NCI-H146 (cell line): Measurements from ENCODE around the gene SLC6A7.

Experiments used
- DNase-seq: peaks from one replicate; lab custom pipeline; 2025; lab: John Stamatoyannopoulos, UW

SLC6A7 gene

DNA sequence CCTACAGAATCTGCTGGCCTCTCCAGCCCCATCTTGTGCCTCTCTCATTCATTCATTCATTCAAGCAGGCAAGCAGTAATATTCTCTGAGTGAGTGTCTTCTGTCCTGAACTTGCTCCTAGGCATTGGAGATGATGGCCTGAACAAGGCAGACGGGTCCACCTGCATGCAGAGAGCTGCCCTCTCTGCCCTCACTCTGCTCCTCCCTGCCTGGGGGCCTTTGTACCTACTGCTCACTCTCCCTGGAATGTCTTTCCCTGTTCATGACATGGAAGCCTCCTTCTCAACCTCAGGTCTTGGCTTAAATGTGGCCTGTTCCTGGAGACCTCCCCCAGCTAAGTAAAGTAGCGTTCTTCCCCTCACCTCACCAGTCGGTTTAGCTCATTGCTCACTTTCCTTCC, 16.7 kb upstream of the SLC6A7 start:
- DNase-seq, result no peak

DNA sequence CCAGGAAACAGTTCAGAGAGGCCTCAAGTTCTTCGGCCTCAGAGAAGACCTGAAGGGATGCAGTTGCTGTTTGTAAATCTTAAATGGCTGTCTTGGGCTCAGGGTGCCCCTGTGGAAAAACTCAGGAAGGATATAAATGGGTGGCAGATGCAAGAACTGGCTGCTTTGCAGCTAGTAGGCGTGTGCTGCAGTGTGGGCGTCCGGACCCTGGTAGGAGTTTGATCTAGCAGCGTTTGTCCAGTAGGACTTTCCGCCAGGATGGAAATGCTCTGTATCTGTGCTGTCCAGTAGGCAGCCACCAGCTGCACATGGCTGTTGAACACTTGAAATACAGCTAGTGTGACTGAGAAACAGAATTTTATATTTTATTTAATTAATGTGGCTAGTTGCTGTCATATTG, 15.6 kb upstream of the SLC6A7 start:
- no peak for DNase-seq

DNA sequence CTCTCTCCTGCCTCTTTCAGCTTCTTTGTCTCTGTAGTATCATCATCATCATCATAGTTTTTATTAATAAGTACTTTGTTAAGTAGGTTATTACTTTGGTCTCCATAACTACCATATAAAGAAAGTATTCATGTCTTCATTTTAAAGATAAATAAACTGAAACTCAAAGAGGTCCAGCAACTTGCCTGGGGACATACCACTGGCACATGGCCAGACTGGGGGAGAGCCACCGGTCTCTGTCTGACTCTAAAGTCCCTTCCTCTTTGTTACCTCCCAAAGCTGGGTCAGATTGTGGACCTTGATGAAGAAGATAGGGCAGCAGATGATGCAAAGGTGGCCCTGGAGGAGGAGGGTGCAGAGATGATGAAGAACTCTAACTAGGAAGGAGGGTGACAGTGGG, 14.8 kb upstream of the SLC6A7 start:
- no peak for DNase-seq

- no peak for DNase-seq
Measured at GRCh38 chr5:150175536-150175935, 14.3 kb upstream of the SLC6A7 start.

- DNase-seq, result no peak
Measured at GRCh38 chr5:150176745-150177477, 13.0 kb upstream of the SLC6A7 start.

GRCh38 chr5:150177721-150178120, 12.1 kb upstream of the SLC6A7 start:
- DNase-seq, result no peak

DNA sequence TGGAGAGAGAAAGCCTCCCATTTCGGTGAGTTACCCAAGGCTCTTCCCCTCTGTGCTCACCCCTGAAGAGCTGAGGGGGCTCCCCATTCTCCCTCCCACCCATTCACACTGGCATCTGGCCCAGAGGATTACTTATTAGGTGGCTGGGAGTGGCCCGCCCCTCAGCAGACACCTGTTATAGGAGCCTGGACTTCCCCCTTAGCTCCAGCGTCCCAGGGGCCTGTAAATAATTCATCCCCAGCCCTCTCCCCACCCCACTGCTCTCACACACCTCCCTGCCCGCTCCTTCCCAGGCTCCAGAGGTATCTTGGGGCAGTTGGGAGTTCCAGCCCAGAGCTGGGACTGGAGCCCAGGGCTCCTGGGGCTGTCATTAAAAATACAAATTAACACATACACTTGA, 11.6 kb upstream of the SLC6A7 start:
- no peak for DNase-seq

GRCh38 chr5:150179019-150179620, 10.7 kb upstream of the SLC6A7 start:
- no peak for DNase-seq

DNA sequence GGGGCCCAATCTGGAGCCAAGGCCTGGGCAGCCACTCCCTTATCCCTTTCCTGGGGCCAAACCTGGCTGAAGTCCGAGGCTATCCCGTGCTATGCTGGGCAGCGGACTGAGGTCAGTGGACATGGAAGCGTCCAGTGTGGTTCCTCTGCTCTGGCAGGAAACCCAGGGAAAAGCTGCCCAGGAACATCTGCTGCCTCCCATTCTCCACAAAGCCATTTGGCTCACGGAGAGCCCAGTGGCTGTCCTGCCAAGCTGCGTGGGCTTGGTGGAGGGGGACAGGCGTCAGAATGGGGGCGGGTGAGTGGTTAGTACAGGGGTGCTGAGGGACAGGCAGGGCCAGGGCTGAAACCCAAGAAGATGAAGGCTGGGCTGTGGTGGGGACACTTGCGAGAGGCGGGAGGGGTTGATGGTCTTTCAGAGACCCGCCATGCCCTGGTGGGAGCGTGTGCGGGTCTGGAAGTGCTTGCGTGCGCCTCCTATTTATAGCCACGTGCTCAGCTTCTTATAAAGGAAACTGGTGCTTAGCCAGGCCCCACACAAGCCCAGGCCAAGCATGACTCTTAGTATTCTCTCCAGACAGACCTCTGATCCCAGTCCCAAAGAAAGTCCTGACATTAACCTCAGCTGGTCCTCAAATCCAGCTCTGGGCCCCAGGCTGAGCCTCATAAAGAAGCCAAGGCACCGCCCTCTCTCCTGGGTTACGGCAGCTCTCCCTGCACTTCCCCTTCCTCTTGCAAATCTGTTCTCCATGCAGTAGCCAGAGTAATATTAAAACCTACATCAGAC, 9.4 kb upstream of the SLC6A7 start:
- no peak for DNase-seq

DNA sequence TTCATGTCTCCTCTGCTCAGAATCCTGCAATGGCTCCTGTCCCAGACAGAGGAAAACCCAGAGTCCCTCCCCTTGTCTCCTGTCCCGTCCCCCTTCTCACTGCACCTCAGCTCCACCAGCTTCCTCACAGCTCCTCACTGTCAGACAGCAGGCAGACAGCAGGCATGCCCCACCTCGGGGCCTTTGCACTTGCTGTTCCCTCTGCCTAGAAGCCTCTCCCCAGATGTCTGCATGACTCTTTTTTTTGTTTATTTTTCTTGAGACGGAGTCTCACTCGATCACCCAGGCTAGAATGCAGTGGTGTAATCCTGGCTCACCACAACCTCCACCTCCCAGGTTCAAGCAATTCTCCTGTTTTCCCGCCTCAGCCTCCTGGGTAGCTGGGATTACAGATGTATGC, 8.8 kb upstream of the SLC6A7 start:
- no peak for DNase-seq

GRCh38 chr5:150181766-150182545, 7.9 kb upstream of the SLC6A7 start:
- no peak for DNase-seq

GRCh38 chr5:150182774-150183173, 7.1 kb upstream of the SLC6A7 start:
- no peak for DNase-seq

GRCh38 chr5:150183436-150183835, 6.4 kb upstream of the SLC6A7 start:
- no peak for DNase-seq

GRCh38 chr5:150184006-150184405, 5.9 kb upstream of the SLC6A7 start:
- no peak for DNase-seq

DNA sequence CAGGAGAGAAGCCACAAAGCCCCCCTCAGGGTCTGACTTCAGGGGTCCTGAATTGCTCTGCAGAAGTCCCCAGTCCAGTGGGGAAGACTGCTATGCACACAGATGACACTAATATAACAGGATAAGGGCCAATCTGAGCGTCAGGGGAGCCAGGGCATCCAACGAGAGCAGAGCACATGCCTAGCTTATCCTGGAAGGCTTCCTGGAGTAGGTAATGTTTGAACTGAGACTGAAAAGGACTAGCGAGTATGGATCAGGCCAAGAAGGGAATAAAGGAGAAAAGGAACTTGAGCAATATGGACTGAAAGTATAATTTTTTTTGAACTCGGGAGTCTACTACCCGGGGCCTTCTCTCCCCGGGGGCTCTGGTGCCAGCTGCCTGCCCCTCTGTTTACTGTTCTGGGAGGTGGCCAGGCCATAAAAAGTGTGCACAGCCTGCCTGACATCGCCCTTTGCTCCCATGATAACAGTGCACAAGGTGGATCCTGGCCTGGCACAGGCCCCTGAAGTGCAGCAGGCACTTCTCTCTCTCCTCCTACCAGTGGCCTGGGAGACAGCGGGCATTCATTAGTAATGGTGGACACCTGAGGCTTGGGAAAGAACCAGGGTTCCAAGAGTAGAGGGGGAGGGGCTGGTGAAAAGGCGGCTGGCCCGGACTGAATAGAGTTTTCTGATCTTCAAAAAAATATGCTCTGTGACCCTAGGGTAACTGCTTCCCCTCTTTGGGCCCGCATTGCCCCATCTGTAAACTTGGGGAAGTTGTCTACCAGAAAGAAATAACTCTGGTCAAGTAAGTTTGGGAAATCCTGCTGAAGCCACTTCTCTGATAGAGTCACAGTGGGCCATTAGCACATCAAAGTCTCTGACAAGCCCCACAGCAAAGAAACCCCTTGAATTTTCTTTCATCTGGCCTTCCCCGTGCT, 4.6 kb upstream of the SLC6A7 start:
- DNase-seq, result no peak

DNA sequence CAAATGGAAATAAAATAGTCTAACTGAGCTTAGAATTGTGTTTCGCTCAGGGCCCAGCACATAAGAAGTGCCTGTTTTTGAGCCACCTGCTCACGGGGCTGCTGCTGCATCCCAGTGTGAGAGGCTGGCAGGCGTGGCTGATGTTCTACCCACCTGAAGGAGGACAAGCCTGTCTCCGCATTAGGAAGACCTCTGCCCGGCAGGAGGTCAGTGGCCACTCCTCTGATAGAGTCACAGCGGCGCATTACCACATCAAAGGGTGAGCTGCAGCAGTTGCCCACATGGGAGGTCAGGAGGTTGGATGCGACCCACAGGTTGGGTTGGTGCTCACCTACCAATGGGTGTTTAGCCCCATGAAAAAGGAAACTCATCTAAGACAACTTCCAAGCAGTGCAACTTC, 3.7 kb upstream of the SLC6A7 start:
- no peak for DNase-seq

- DNase-seq, result no peak
Measured at GRCh38 chr5:150186897-150187296, 3.0 kb upstream of the SLC6A7 start.

DNA sequence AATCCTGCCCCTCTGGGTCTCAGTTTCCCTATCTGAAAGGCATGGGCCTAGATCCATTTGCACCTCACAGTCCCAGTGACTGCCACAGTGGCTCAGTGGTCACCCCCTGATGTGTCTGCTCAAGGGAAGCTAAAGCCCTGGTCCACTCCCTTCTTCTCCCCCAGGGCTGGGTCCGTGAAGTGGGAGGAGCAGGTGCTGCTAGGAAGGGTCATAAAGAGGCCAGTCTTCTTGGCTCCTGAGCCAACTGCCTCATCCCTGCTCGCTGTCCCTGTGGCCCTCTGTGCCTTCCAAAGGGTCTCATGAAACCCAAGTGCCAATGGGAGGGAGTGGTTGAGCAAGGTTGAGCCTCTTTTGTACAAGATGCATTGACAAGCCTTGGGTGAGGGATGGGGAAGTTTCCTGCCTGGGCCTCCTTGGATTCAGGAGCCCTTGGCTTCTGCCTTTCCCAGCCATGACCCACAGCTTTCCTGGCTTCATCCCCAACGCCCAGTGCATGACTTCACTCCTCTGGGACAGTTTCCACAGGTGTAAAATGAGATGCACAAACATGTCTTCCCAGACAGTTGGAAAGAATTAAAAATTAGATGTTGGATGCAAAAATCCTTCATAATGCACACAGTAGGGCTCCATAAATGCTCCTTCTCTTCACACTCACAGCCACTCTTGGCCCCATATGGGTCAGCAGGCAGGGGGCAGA, 1.6 kb upstream of the SLC6A7 start:
- DNase-seq, result no peak

- no peak for DNase-seq
Measured at GRCh38 chr5:150189326-150189725, 536 bp upstream of the SLC6A7 start.

- no peak for DNase-seq
Measured at GRCh38 chr5:150190503-150190979, 679 bp downstream of the SLC6A7 start.

GRCh38 chr5:150190987-150191386, 1.1 kb downstream of the SLC6A7 start:
- DNase-seq, result no peak
